CD4-positive, alpha-beta T cell treated with Interleukin-1 beta for 1 hour (primary cell): ENCODE results near the gene GRK5.
A peak's percentile ranks its signal among the peaks of the same experiment; 100 is the strongest.

Experiments
- DNase-seq, 2 donors: peaks; one replicate each; pipeline ENCODE4 v3.0.0-alpha.2; 2020 to 2022

The GRK5 gene

GRCh38 chr10:119302591-119303253 lies 95.4 kb downstream of the GRK5 start:
- no peak for DNase-seq

- no peak for DNase-seq
Measured at GRCh38 chr10:119303886-119304285, 96.5 kb downstream of the GRK5 start.

GRCh38 chr10:119304541-119304940 lies 97.2 kb downstream of the GRK5 start:
- DNase-seq: no peak

- DNase-seq: peak; percentile 83 to 84
Measured at GRCh38 chr10:119305860-119306513, 98.6 kb downstream of the GRK5 start.

- peak; percentile 79 to 88 for DNase-seq
Measured at GRCh38 chr10:119306514-119306951, 99.2 kb downstream of the GRK5 start.

GRCh38 chr10:119306986-119307392 lies 99.6 kb downstream of the GRK5 start:
- no peak for DNase-seq

- DNase-seq: no peak
Measured at GRCh38 chr10:119308089-119308488, 100.7 kb downstream of the GRK5 start.

- no peak for DNase-seq
Measured at GRCh38 chr10:119308551-119309422, 101.4 kb downstream of the GRK5 start.

GRCh38 chr10:119309423-119309770 lies 102.0 kb downstream of the GRK5 start:
- no peak for DNase-seq

GRCh38 chr10:119310806-119311205 lies 103.4 kb downstream of the GRK5 start:
- DNase-seq: no peak

GRCh38 chr10:119312241-119312640 lies 104.9 kb downstream of the GRK5 start:
- no peak for DNase-seq

- no peak for DNase-seq
Measured at GRCh38 chr10:119313024-119313423, 105.7 kb downstream of the GRK5 start.

GRCh38 chr10:119313644-119314043 lies 106.3 kb downstream of the GRK5 start:
- DNase-seq: peak; percentile 65 to 69

- DNase-seq: no peak
Measured at GRCh38 chr10:119314061-119314460, 106.7 kb downstream of the GRK5 start.

GRCh38 chr10:119314486-119314885 lies 107.1 kb downstream of the GRK5 start:
- DNase-seq: no peak

- DNase-seq: peak; percentile 24 to 41
Measured at GRCh38 chr10:119315128-119316001, 108.0 kb downstream of the GRK5 start.

GRCh38 chr10:119316002-119316358 lies 108.6 kb downstream of the GRK5 start:
- no peak for DNase-seq

GRCh38 chr10:119316729-119317097 lies 109.3 kb downstream of the GRK5 start:
- DNase-seq: no peak

- no peak for DNase-seq
Measured at GRCh38 chr10:119318411-119319160, 111.2 kb downstream of the GRK5 start.

GRCh38 chr10:119319161-119319919 lies 112.0 kb downstream of the GRK5 start:
- no peak for DNase-seq

GRCh38 chr10:119319920-119320258 lies 112.5 kb downstream of the GRK5 start:
- no peak for DNase-seq
